ENCODE results near the gene RAP1GAP.

The RAP1GAP gene

GRCh38 chr1:21663248-21663950, 5.8 kb downstream of the RAP1GAP start:
- Histone ChIP-seq H3K9me2 (ENCODE audit: low read depth, low read length) (no peaks in the 10 kb centered on the region), H3K9ac (ENCODE audit: low read length) (no peak overlapping the region), H4K20me1 (ENCODE audit: insufficient read depth, low read length) (no peaks in the 10 kb centered on the region), H3K4me3 (ENCODE audit: low read depth, low read length, poor library complexity, severe bottlenecking) (no peak overlapping the region), H3K4me2 (ENCODE audit: low read length) (no peak overlapping the region), H3K79me2 (ENCODE audit: insufficient read depth, low read length) (no peaks in the 10 kb centered on the region), H2AFZ (ENCODE audit: low read length) (no peak overlapping the region), H3K36me3 (ENCODE audit: insufficient read depth, low read length) (no peaks in the 10 kb centered on the region), H3K27ac (ENCODE audit: low read depth, low read length, poor library complexity, severe bottlenecking) (no peak overlapping the region), H3K4me1 (ENCODE audit: insufficient read depth, low read length, severe bottlenecking) (no peaks in the 10 kb centered on the region), H3K27me3 (ENCODE audit: insufficient read depth, low read length) (no peaks in the 10 kb centered on the region), H3K9me3 (ENCODE audit: low read length) (no peaks in the 10 kb centered on the region), H3F3A (ENCODE audit: insufficient read depth, low read length) (no peaks in the 10 kb centered on the region)
- TF ChIP-seq EZH2 (IDR thresholded peaks at IDR 0.05; ENCODE audit: borderline replicate concordance, low read length), result no peak
- TF ChIP-seq, protein P1, sequence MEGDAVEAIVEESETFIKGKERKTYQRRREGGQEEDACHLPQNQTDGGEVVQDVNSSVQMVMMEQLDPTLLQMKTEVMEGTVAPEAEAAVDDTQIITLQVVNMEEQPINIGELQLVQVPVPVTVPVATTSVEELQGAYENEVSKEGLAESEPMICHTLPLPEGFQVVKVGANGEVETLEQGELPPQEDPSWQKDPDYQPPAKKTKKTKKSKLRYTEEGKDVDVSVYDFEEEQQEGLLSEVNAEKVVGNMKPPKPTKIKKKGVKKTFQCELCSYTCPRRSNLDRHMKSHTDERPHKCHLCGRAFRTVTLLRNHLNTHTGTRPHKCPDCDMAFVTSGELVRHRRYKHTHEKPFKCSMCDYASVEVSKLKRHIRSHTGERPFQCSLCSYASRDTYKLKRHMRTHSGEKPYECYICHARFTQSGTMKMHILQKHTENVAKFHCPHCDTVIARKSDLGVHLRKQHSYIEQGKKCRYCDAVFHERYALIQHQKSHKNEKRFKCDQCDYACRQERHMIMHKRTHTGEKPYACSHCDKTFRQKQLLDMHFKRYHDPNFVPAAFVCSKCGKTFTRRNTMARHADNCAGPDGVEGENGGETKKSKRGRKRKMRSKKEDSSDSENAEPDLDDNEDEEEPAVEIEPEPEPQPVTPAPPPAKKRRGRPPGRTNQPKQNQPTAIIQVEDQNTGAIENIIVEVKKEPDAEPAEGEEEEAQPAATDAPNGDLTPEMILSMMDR (IDR thresholded peaks at IDR 0.05; ENCODE audit: low read length), result no peak

DNA sequence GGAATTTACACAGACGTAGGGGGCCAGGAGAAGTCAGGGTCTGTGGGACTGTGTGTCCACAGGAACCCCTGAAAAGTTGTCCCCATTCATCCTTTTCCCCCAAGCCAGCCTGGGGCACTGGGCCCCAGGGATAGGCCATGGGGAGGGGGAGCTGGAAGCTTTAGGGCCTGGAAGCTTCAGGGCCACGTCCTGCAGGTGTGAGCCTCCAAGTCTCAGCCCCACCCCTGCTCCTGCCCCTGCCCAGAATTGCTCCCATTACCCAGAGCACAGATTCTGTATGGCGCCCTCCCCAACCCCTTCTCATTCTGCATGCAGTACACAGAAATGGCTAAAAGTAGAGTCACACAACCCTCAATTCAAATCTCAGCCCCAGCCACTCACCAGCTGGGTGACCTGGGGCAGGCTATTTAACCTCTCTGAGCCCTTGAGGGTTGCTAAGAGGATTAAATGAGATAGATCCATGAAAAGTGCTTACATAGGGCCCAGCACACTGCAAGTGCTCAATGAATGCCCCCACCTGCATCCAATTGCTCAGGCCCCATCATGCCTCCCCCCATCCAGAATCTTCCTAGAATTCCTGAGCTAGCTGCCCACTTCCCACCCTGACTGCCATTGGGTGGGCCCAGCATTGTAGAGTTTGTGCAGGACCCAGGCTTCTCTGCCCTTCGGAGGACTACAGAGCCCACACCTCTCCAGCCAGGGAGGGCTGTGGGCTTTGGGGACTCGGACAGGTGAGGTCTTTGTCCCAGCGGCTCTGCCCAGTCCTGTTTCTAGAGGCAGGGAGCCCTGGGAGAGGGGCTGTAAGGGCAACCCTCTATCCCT, 6.5 kb downstream of the RAP1GAP start:
- no peak overlapping the region for H3K4me3 ChIP-seq (ENCODE audit: low read depth, low read length, poor library complexity, severe bottlenecking)
- no peak overlapping the region for H3K4me2 ChIP-seq (ENCODE audit: low read length)
- no peaks in the 10 kb centered on the region for H3F3A ChIP-seq (ENCODE audit: insufficient read depth, low read length)
- no peaks in the 10 kb centered on the region for H3K36me3 ChIP-seq (ENCODE audit: insufficient read depth, low read length)
- no peaks in the 10 kb centered on the region for H3K9me2 ChIP-seq (ENCODE audit: low read depth, low read length)
- no peak overlapping the region for H3K9ac ChIP-seq (ENCODE audit: low read length)
- H2AFZ ChIP-seq (ENCODE audit: low read length), result no peak overlapping the region
- H4K20me1 ChIP-seq (ENCODE audit: insufficient read depth, low read length), result no peaks in the 10 kb centered on the region
- no peaks in the 10 kb centered on the region for H3K4me1 ChIP-seq (ENCODE audit: insufficient read depth, low read length, severe bottlenecking)
- H3K79me2 ChIP-seq (ENCODE audit: insufficient read depth, low read length), result no peaks in the 10 kb centered on the region
- no peak for TF ChIP-seq EZH2 (IDR thresholded peaks at IDR 0.05; ENCODE audit: borderline replicate concordance, low read length)
- TF ChIP-seq, protein P1 (IDR thresholded peaks at IDR 0.05; ENCODE audit: low read length), result no peak
- no peak overlapping the region for H3K27ac ChIP-seq (ENCODE audit: low read depth, low read length, poor library complexity, severe bottlenecking)
- 0 out of 2 replicates have a peak, but pooled peaks cover 2% of the 10 kb centered on the region for H3K27me3 ChIP-seq (ENCODE audit: insufficient read depth, low read length)
- no peaks in the 10 kb centered on the region for H3K9me3 ChIP-seq (ENCODE audit: low read length)

DNA sequence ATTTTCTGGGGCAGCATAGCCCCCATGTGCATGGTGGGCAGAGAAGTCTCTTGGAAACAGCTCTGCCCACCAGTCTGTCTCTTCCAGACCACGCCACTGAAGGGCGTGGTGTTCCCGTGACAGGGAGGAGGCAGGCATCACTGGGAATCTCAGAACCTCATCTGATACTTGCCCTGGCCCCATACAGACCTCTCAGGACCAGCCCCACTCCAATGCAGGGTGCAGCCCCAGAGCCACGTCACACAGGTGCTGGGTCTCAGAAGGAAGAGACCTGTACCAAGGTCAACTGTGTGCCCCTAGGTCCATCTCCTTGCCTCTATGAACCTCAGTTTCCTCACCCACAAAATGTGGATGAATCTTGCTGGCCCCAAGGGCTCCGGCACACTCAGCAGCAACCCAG, 7.3 kb downstream of the RAP1GAP start:
- H3K4me3 ChIP-seq (ENCODE audit: low read depth, low read length, poor library complexity, severe bottlenecking), result no peak overlapping the region
- H3K79me2 ChIP-seq (ENCODE audit: insufficient read depth, low read length), result no peaks in the 10 kb centered on the region
- H4K20me1 ChIP-seq (ENCODE audit: insufficient read depth, low read length), result no peaks in the 10 kb centered on the region
- H3K9ac ChIP-seq (ENCODE audit: low read length), result no peak overlapping the region
- H2AFZ ChIP-seq (ENCODE audit: low read length), result no peak overlapping the region
- TF ChIP-seq, protein P1 (IDR thresholded peaks at IDR 0.05; ENCODE audit: low read length), result no peak
- TF ChIP-seq EZH2 (IDR thresholded peaks at IDR 0.05; ENCODE audit: borderline replicate concordance, low read length), result no peak
- no peaks in the 10 kb centered on the region for H3K36me3 ChIP-seq (ENCODE audit: insufficient read depth, low read length)
- H3F3A ChIP-seq (ENCODE audit: insufficient read depth, low read length), result no peaks in the 10 kb centered on the region
- no peaks in the 10 kb centered on the region for H3K4me1 ChIP-seq (ENCODE audit: insufficient read depth, low read length, severe bottlenecking)
- H3K27me3 ChIP-seq (ENCODE audit: insufficient read depth, low read length), result 0 out of 2 replicates have a peak, but pooled peaks cover 4% of the 10 kb centered on the region
- no peaks in the 10 kb centered on the region for H3K9me2 ChIP-seq (ENCODE audit: low read depth, low read length)
- no peak overlapping the region for H3K4me2 ChIP-seq (ENCODE audit: low read length)
- H3K27ac ChIP-seq (ENCODE audit: low read depth, low read length, poor library complexity, severe bottlenecking), result no peak overlapping the region
- no peaks in the 10 kb centered on the region for H3K9me3 ChIP-seq (ENCODE audit: low read length)
